ENCODE data around the gene DUSP14.

DNA sequence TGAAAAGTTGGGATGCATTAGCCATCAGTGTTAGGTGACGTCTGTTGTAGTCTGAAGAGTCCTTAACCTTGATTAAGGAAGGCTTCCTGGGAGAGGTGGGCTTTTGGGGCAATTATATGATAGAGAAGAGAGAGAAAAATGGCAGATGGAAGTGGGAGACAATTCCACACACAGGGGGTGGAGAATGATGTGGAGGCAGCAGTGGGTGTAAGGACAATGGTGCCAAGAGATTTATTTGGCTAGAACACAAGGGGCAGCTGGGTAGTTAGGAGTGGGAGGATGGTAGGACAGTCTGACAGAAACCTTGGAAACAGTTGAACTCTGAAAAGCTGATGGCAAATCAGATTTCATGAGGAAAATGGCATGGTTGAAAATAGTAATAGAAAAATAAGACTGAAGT lies 10.7 kb upstream of the DUSP14 start:
- TF ChIP-seq, protein P1, sequence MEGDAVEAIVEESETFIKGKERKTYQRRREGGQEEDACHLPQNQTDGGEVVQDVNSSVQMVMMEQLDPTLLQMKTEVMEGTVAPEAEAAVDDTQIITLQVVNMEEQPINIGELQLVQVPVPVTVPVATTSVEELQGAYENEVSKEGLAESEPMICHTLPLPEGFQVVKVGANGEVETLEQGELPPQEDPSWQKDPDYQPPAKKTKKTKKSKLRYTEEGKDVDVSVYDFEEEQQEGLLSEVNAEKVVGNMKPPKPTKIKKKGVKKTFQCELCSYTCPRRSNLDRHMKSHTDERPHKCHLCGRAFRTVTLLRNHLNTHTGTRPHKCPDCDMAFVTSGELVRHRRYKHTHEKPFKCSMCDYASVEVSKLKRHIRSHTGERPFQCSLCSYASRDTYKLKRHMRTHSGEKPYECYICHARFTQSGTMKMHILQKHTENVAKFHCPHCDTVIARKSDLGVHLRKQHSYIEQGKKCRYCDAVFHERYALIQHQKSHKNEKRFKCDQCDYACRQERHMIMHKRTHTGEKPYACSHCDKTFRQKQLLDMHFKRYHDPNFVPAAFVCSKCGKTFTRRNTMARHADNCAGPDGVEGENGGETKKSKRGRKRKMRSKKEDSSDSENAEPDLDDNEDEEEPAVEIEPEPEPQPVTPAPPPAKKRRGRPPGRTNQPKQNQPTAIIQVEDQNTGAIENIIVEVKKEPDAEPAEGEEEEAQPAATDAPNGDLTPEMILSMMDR (IDR thresholded peaks at IDR 0.05), result no peak
- TF ChIP-seq POLR2A (IDR thresholded peaks at IDR 0.05), result no peak
